Renal cortex interstitium (tissue), 11 donors: ENCODE results near the gene TBX4. TPM values are rescaled to one million over a fixed set of nuclear protein-coding genes. Genes with fewer than 3 reads are reported as not detected.

Experiments used
- DNase-seq, 11 donors: peaks; one replicate each; pipeline ENCODE4 v3.0.0-alpha.2; 2013; ENCODE audit warnings: low read depth in 9 of 11, low spot score in 4 of 11; ENCODE audit errors: extremely low read depth in 1 of 11
- polyA plus RNA-seq, 3 donors: library from polyadenylated mRNA; unstranded; fragments of 120-200 nt; gene quantifications; one replicate each; pipeline ENCODE4 v1.2.1, GENCODE V29; 2013; ENCODE audit not compliant: insufficient read length in 3 of 3

The TBX4 gene
- polyA plus RNA-seq, 3 donors: 0.11 to 0.39 (median 0.29) TPM

DNA sequence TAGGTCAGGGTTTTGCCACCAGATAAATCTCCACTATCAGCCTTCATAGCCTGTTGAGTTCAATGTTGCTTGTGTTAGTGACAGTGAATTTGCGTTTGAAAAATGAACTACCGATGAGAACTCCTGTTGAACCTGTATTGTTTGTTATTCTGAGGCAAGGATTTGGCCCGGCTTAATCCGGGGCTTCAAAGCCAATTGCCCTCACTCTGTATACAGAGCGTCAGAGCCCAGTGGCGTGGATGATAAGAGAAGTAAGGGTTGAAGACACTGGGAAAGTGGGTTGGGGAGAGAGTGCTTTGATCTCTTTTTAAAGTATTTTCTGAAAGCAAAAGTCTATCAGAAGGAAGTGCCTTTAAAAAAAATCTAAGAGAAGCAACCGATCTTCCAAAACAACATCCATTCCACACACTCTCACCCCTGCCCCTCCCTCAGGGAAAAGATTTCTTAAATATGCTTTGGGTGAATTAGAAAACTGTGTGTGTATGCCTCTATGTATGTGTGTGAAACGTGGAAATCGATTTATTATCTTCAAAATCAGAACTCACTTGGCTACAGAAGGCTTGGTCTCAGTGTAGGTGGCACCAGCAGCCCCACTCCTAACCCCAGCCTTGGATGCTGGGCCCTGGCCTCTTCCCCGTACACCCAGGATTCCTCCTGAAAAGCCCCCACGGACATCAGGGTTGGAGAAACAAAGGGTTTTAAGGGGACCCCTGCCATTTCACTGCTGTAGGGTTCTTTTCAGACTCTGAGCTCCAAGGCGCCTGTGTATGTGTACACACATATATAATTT is 8.8 kb downstream of the TBX4 start:
- no peak for DNase-seq

DNA sequence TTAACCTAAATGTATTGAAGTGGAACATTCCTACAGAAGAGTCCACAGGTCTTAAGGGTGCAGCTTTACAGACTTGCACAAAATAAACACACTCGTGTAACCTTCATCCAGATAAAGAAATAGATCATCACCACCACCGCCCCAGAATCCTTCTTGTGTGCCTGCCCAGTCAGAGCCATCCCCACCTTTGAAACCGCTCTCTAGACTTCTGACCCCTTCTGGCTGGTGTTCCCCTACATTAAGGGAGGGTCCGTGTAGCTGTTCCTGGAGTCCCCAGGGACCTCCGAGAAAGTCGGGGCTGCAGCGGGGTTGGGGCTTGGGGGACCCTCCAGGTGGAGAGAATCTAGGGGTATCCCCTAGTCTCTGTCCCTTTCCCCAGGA is 9.4 kb downstream of the TBX4 start:
- DNase-seq: no peak

DNA sequence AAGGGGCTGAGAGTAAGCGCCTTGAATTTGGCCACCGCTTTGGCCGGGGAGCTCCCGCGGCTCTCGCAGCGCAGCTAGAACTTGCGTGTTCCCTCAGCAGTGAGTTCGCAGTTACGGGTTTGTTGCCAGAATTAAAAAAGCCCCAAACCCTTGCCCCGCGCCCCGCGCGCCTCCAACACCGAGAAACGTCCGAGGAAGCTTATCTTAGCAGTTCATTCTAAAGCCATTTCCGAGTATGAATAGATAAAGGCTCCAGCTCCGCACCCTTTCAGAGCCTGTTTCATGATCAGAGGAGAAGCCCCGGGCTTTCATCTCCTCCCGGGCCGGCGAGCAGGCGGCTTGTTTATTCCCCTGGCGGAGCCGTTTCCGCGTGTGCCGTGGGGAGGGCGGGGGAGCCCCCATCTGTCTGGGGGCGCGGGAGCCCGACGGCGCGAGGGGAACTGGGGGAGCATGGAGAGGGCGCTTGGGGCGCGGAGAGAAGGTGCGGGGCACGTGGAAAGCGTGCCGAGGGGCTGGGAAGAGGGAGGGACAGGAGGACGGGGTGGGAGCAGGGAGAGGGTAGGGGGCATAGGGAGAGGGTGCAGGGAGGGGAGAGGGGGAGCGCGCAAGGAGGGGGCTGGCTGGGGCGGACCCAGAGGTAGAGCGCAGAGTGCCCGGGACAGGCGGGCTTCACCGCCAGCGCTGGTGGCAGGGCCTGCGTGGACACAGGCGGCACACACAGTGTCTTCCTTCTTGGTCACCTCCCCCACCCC is 9.9 kb downstream of the TBX4 start:
- no peak for DNase-seq

- DNase-seq: no peak
Measured at GRCh38 chr17:61462719-61463315, 10.6 kb downstream of the TBX4 start.

DNA sequence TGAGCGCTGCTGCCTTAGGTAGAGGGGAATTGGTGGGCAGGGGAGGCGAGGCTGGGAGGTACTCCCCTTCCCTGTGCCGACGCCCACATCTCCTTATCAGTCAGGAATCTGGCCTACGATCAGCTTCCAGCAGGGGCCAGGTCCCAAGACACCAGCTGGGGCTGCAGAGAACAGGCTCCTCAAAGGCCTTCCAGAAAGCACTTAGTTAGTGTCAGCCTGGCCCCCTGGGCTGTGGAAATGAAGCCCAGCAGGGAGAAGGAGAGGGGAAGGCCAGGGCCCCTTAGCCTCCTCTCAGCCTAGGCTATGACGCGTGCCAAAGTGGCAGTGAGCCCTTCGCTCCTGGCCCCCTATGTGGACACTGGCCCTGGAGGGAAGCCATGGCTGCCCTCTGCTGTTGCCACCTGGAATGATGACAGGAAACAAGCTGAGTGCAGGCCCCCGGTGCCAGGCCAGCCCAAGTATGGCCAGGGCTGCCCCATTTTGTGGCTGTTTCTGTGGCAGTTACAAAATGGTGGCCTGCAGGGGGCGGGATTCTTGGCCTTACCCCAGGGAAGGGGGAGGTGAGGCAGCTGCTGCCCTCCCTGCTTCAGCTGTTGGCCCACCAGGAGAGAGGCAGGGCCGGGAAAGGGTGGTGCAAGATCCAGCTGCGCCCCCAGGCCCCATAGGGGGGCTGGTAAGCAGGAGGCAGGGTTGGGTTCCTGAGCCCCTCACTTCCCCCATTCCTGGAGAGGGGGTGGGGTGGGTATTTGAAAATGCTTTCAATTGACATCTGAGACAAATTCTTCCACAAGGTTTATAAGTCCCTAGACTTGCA is 11.3 kb downstream of the TBX4 start:
- no peak for DNase-seq

DNA sequence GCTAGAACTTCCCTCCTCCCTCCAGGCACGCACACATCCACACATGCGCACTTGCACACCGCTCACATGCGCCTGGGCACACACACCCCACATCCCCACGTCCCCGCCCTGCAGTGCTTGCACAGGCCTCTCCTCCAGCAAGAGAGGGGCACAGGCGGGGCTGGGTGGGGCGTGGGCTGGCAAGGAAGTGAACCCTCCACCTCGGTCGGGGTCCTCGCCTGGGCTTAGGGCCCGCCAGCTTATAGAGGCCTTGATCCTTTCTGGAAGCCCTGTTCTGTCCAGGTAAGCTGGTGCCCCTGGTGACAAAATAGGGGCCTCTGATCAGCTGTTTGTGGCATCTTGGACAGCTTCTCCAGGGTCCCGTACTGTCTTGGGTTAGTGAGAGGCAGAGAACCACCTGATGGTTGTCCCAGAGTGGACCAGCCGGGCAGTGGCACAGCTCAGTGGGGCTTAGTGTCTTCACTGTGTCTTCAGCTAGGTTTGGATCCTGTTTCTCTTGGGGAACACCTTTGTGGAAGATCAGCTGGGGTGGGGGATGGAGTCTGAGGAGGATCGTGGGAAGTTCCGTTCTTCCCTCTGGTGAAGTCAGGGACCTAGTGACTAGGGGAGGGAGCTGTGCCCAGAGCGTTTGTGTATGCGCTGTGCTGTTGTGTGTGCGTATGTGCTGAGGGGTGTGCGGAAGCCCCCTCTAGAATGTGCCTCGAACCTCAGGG is 12.1 kb downstream of the TBX4 start:
- no peak for DNase-seq

GRCh38 chr17:61464843-61465180 is 12.6 kb downstream of the TBX4 start:
- no peak for DNase-seq

GRCh38 chr17:61465550-61466237 is 13.5 kb downstream of the TBX4 start:
- no peak for DNase-seq

GRCh38 chr17:61466246-61466645 is 14.0 kb downstream of the TBX4 start:
- DNase-seq: no peak

GRCh38 chr17:61467416-61468262 is 15.4 kb downstream of the TBX4 start:
- DNase-seq: no peak

GRCh38 chr17:61468263-61468907 is 16.2 kb downstream of the TBX4 start:
- no peak for DNase-seq

GRCh38 chr17:61469474-61469873 is 17.3 kb downstream of the TBX4 start:
- DNase-seq: no peak

DNA sequence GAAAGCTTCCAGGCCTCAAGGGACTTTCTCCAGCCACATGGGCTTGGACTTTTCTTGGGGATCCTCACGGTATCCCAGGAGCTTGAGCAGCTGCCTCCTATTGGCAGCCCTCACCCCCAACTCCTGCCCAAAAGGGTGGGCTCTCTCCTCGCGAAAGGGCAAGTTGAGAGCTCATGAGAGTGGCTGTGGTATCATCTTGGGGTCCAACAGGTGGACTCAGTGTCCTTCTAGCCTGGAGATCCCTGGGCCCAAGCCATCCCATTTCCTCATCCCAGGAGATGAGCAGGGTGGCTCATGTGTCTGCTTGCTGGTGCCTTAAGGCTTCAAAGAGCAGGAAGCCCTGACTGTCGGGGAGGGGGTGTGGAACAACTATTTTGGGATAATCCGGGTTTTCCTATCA is 17.7 kb downstream of the TBX4 start:
- DNase-seq: no peak

GRCh38 chr17:61470530-61471136 is 18.4 kb downstream of the TBX4 start:
- DNase-seq: no peak

DNA sequence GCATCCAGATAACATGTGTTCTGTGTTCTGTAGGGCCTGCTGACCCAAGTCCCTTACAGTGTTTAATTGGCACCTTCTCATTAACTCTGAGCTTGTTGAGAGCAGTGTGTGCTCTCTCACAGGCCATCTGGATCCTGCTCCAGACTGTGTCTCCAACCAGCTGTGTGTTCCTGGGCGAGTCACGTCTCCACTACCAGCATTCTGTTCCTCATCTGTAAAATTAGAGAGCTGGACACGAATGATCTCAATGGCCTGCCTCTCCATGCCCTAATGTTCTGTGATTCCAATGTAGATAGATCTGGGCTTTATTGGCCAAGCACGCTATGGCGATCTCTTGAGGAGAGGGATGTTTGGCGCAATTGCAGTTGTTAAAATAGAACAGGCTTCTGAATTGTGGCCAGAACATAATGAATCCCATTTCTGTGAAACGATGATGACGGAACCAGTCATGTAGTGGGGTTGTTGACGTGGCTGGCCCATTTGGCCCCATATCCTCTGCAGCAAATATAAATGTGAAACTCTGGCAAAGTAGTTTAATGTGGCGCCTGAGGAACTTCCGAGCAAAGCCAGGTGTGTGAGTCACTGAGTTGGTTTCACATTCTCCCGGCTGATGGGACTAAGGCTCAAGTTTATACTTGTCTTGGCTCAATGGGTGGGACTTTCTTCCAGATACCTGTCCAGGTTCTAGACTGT is 22.2 kb downstream of the TBX4 start:
- no peak for DNase-seq

DNA sequence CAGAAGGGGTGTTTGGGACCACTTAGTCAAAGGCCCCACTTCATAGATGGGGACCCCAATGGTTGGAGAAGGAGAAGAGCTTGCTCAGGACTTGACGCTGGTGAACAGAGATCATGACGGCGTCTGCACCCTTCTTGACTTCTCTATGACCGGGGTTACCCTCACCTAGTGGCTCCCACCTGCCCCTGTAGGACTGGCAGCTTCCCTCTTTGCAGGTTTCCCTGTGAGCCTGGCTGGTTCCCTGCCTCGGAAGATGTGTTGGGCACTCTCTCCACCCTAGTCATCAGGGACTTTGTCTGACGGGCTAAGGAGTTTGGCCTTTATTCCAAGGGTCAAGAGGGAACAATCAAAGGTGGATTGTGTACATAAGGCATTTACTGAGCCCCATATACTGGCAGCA is 22.7 kb downstream of the TBX4 start:
- DNase-seq: no peak
